ENCODE data around the gene VWA3B.

- no peak for TF ChIP-seq MYC (IDR thresholded peaks at IDR 0.05; ENCODE audit: borderline replicate concordance, low read length)
- TF ChIP-seq, protein P1, sequence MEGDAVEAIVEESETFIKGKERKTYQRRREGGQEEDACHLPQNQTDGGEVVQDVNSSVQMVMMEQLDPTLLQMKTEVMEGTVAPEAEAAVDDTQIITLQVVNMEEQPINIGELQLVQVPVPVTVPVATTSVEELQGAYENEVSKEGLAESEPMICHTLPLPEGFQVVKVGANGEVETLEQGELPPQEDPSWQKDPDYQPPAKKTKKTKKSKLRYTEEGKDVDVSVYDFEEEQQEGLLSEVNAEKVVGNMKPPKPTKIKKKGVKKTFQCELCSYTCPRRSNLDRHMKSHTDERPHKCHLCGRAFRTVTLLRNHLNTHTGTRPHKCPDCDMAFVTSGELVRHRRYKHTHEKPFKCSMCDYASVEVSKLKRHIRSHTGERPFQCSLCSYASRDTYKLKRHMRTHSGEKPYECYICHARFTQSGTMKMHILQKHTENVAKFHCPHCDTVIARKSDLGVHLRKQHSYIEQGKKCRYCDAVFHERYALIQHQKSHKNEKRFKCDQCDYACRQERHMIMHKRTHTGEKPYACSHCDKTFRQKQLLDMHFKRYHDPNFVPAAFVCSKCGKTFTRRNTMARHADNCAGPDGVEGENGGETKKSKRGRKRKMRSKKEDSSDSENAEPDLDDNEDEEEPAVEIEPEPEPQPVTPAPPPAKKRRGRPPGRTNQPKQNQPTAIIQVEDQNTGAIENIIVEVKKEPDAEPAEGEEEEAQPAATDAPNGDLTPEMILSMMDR (IDR thresholded peaks at IDR 0.05): no peak
- no peak for TF ChIP-seq JUN (IDR thresholded peaks at IDR 0.05)
- TF ChIP-seq POLR2A (IDR thresholded peaks at IDR 0.05; ENCODE audit: low read length): no peak
- no peak for TF ChIP-seq SREBF2 (IDR thresholded peaks at IDR 0.05)
- TF ChIP-seq MAZ (IDR thresholded peaks at IDR 0.05; ENCODE audit: borderline replicate concordance, low read depth, low read length): no peak
- TF ChIP-seq RAD21 (conservative IDR thresholded peaks at IDR 0.05 in 1 of 2, IDR thresholded peaks at IDR 0.05 in 1 of 2): no peak
- TF ChIP-seq BCL3 (IDR thresholded peaks at IDR 0.05): no peak
- no peak for TF ChIP-seq RNF2 (IDR thresholded peaks at IDR 0.05; ENCODE audit: borderline replicate concordance, low read depth)
- no peak for TF ChIP-seq ZFP36 (IDR thresholded peaks at IDR 0.05; ENCODE audit: borderline replicate concordance, partially characterized antibody)
- no peak for TF ChIP-seq USF2 (IDR thresholded peaks at IDR 0.05)
- TF ChIP-seq JUNB (IDR thresholded peaks at IDR 0.05): no peak
- no peak for TF ChIP-seq CBX2 (IDR thresholded peaks at IDR 0.05; ENCODE audit: borderline replicate concordance, low read depth)
- TF ChIP-seq RCOR1 (IDR thresholded peaks at IDR 0.05; ENCODE audit: low read depth, low read length): no peak
These were observed 4.8 kb downstream of the VWA3B start for GRCh38 chr2:98091738-98092137.
